Measurements from ENCODE around the gene SERPINE2. TPM values are rescaled to one million over a fixed set of nuclear protein-coding genes. Genes with fewer than 3 reads are reported as not detected.

Gene SERPINE2
- total RNA-seq, 6 experiments from 2014 or later, result 145 to 385 (median 169) TPM

DNA sequence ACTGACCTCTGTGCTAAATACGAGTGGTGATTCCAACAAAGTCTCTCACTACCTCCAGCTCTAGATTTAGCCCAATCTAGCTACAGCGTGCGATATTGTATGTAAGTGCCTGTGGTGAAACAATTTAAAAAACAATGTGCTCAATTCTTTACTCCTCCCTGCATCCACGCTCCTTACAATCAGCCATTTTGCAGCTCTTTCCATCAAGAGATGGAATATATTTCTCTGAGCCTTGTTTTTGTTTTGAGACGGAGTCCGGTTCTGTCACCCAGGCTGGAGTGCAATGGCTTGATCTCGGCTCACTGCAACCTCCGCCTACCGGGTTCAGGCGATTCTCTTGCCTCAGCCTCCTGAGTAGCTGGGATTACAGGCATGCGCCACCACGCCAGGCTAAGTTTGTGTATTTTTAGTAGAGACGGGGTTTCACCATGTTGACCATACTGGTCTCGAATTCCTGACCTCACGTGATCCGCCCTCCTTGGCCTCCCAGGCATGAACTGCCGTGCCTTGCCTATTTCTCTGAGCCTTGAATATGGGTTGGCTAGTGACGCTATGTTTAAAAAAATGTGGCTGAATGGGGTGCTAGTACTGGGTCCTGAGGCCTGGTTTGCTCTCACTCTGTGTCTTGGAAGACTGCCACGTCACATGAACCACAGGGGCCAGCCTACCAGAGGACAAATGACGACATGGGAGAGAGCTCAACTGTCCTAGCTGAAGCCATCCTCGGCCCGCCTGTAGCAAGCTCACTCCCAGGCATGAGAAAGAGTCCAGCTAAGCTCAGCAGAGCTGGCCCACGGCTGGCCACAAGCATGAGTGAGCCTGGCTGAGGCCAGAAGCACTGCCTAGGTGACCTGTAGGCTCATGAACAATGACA, 108.7 kb downstream of the SERPINE2 start:
- no peak for DNase-seq
- Mint-ChIP-seq H3K4me3 (no peak overlapping the region), H3K4me1 (ENCODE audit: low read depth) (peaks cover 51% of the 10 kb centered on the region), H3K27ac (no peak overlapping the region), H3K9me3 (peaks cover 6% of the 10 kb centered on the region; the same call in 1 of the 2 replicates), H3K27me3 (ENCODE audit: insufficient read depth) (peaks cover 3% of the 10 kb centered on the region; the same call in 1 of the 2 replicates), H3K36me3 (ENCODE audit: low read depth) (peaks cover 20% of the 10 kb centered on the region)
- TF ChIP-seq CTCF (IDR thresholded peaks at IDR 0.05), result no peak

DNA sequence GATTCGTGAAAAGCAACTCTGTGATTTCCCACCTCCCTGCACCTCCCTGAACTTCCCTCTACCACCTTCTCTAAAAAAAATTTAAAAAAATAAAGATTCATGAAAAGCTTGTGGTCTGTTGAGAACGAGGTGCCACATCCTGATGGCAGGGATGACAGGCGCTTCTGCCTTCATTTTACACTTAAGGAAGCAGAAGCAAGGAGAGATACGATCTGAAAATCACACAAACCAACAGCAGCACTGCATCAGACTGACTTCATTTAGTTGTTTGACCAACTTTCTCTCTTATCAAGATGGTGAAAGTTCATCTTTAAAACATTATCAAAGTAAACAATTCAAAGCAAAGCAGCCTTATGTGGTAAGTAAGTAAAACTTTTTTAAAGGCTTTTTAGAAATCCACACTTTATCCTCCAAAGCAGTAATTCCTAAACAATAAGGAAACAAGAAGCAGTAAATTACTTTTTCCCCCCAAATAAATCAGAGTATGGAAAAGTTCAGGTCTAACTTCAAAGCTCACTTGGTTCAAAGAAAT, 109.4 kb downstream of the SERPINE2 start:
- Mint-ChIP-seq H3K27ac (no peak overlapping the region), H3K36me3 (ENCODE audit: low read depth) (peaks cover 20% of the 10 kb centered on the region)
- no peak for TF ChIP-seq CTCF (IDR thresholded peaks at IDR 0.05)

DNA sequence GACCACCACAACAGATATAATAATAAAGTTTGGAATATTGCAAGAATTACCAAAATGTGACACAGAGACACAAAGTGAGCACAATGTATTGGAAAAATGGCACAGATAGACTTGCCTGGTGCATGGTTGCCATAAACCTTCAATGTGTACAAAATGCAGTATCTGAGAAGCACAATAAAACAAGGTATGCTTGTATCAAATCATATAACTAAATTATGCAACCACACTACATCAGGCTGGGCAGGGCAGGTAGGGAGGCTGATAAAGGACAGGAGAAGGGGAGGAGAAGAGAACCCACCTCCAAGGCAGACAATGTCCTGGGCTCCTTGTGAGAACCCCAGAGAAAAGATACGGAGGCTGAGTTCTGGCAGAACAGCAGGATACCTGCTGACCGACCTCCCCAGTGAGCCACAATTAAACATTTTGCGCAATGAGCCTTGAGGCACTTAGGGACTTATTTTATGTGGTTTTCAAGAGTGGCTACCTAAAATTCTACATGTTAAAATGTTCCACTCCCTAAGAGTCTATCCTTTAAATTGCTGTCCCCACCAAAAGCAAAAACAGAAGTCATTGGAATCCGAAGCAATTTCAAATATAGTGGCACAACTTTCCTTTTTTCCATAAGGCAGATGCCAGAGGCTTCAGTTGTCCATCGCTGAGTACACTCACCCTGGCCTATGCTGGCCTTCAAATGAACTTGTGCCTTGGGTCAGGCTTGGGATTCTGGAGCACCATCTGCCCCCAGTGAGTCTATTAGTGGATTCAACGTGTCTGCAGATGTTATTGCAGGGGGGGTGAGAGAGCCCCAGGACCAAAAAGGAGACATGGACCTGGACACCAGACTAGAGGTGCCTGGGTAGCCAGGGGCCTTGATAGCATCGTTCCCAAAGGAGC, 110.7 kb downstream of the SERPINE2 start:
- H3K9me3 Mint-ChIP-seq, result peaks cover 6% of the 10 kb centered on the region; the same call in 1 of the 2 replicates
- no peak overlapping the region for H3K27ac Mint-ChIP-seq
- H3K27me3 Mint-ChIP-seq (ENCODE audit: insufficient read depth), result no peaks in the 10 kb centered on the region
- DNase-seq, result no peak
- no peak overlapping the region for H3K4me3 Mint-ChIP-seq
- H3K36me3 Mint-ChIP-seq (ENCODE audit: low read depth), result peaks cover 24% of the 10 kb centered on the region
- H3K4me1 Mint-ChIP-seq (ENCODE audit: low read depth), result peaks cover 53% of the 10 kb centered on the region
- TF ChIP-seq CTCF (IDR thresholded peaks at IDR 0.05), result no peak

More for the DNA sequence above, 109.4 kb downstream of the SERPINE2 start:
- peaks cover 6% of the 10 kb centered on the region; the same call in 1 of the 2 replicates for H3K9me3 Mint-ChIP-seq
- peaks cover 51% of the 10 kb centered on the region for H3K4me1 Mint-ChIP-seq (ENCODE audit: low read depth)
- DNase-seq, result no peak
- H3K4me3 Mint-ChIP-seq, result no peak overlapping the region
- H3K27me3 Mint-ChIP-seq (ENCODE audit: insufficient read depth), result peaks cover 1% of the 10 kb centered on the region; the same call in 1 of the 2 replicates

DNA sequence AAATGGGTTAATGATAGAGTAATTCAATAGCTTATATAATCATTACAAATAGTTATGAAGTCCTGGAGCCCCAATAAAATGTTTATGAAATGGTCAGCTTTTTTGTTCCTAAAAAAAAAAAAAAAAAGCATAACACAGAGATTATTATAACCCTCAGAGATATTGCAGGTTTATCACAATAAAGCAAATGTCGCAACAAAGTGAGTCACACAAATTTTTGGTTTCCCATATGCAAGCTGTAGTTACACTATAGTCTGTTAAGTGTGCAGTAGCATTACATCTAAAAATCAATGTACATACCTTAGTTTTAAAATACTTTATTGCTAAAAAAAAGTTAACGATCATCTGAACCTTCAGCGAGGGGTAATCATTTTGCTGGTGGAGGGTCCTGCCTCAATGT, 114.0 kb downstream of the SERPINE2 start:
- no peak for TF ChIP-seq CTCF (IDR thresholded peaks at IDR 0.05)
- H3K36me3 Mint-ChIP-seq (ENCODE audit: low read depth), result peaks cover 34% of the 10 kb centered on the region
- H3K4me3 Mint-ChIP-seq, result no peak overlapping the region
- DNase-seq, result no peak
- H3K4me1 Mint-ChIP-seq (ENCODE audit: low read depth), result peaks cover 60% of the 10 kb centered on the region
- H3K9me3 Mint-ChIP-seq, result peaks cover 6% of the 10 kb centered on the region; the same call in 1 of the 2 replicates
- H3K27me3 Mint-ChIP-seq (ENCODE audit: insufficient read depth), result no peaks in the 10 kb centered on the region
- H3K27ac Mint-ChIP-seq, result no peak overlapping the region

Other genes with a start within 250 kb of the SERPINE2 start
- 10 to 100 TPM in 3 of 6 experiments, 1 to 10 TPM in 3; 7.4 to 12.7 (median 9.9) TPM for gene AP1S3, start 201.7 kb downstream of the SERPINE2 start, total RNA-seq (2021; fragmentation: NEBNext Ultra II Directional; extraction: Animal tissue kit (Norgen Biotek cat#: 25700))
- 10 to 100 TPM; 35.2 to 50.4 (median 44.7) TPM for gene WDFY1, start 94.0 kb downstream of the SERPINE2 start, total RNA-seq (2021; fragmentation: NEBNext Ultra II Directional; extraction: Animal tissue kit (Norgen Biotek cat#: 25700))
- 10 to 100 TPM; 27.5 to 29.8 (median 28.6) TPM for gene MRPL44, start 81.8 kb downstream of the SERPINE2 start, total RNA-seq (2021; fragmentation: NEBNext Ultra II Directional; extraction: Animal tissue kit (Norgen Biotek cat#: 25700))